Endothelial cell of umbilical vein (primary cell): ENCODE measurements around the gene CD72.

Source experiments
- EZH2 ChIP-seq: IDR thresholded peaks from 2 replicates; pipeline ENCODE4 v1.6.1; 2012; ENCODE audit warnings: borderline replicate concordance, low read depth, mild to moderate bottlenecking, moderate library complexity, low read length, inconsistent platforms; ENCODE audit not compliant: severe bottlenecking
- POLR2A ChIP-seq: IDR thresholded peaks from 2 replicates; pipeline ENCODE4 v1.6.1; 2012; ENCODE audit warnings: low read depth, mild to moderate bottlenecking, control low read depth, low read length
- POLR2AphosphoS5 ChIP-seq: IDR thresholded peaks from 2 replicates; pipeline ENCODE4 v1.6.1; 2012; ENCODE audit warnings: low read depth, mild to moderate bottlenecking, control low read depth, low read length, moderate library complexity; ENCODE audit not compliant: insufficient read depth
- TF ChIP-seq, protein P1 (sequence below), 2 donors: IDR thresholded peaks; 1 replicate in 1 of 2; 2 replicates in 1 of 2; pipeline ENCODE4 v1.5.1; 2011; ENCODE audit warnings: low read length in 2 of 2, mild to moderate bottlenecking in 2 of 2, moderate library complexity in 2 of 2, control low read depth in 1 of 2, inconsistent platforms in 1 of 2, low read depth in 1 of 2; ENCODE audit not compliant: insufficient read depth in 1 of 2; ENCODE audit errors: extremely low read depth in 1 of 2

- no peak for TF ChIP-seq EZH2
- TF ChIP-seq POLR2A, result no peak
- TF ChIP-seq, protein P1, sequence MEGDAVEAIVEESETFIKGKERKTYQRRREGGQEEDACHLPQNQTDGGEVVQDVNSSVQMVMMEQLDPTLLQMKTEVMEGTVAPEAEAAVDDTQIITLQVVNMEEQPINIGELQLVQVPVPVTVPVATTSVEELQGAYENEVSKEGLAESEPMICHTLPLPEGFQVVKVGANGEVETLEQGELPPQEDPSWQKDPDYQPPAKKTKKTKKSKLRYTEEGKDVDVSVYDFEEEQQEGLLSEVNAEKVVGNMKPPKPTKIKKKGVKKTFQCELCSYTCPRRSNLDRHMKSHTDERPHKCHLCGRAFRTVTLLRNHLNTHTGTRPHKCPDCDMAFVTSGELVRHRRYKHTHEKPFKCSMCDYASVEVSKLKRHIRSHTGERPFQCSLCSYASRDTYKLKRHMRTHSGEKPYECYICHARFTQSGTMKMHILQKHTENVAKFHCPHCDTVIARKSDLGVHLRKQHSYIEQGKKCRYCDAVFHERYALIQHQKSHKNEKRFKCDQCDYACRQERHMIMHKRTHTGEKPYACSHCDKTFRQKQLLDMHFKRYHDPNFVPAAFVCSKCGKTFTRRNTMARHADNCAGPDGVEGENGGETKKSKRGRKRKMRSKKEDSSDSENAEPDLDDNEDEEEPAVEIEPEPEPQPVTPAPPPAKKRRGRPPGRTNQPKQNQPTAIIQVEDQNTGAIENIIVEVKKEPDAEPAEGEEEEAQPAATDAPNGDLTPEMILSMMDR (IDR thresholded peaks at IDR 0.05; ENCODE audit: extremely low read depth in 1 of 2, insufficient read depth in 1 of 2, low read depth in 1 of 2, low read length in 2 of 2), result no peak
- TF ChIP-seq POLR2AphosphoS5, result no peak
Observed at GRCh38 chr9:35569206-35569605, 49.0 kb downstream of the CD72 start.
